ENCODE data around the gene ROR2. TPM values are rescaled to one million over a fixed set of nuclear protein-coding genes. Genes with fewer than 3 reads are reported as not detected.

The ROR2 gene
- total and polyA plus RNA-seq, 2 experiments from 2014 or later: 8.1 to 18.8 TPM

- no peak overlapping the region for H3K4me3 ChIP-seq
- ATAC-seq (no peak), DNase-seq (ENCODE audit: low spot score) (no peak)
- no peak for TF ChIP-seq STAT1 (IDR thresholded peaks at IDR 0.05; ENCODE audit: unreplicated experiment)
- TF ChIP-seq, protein P1, sequence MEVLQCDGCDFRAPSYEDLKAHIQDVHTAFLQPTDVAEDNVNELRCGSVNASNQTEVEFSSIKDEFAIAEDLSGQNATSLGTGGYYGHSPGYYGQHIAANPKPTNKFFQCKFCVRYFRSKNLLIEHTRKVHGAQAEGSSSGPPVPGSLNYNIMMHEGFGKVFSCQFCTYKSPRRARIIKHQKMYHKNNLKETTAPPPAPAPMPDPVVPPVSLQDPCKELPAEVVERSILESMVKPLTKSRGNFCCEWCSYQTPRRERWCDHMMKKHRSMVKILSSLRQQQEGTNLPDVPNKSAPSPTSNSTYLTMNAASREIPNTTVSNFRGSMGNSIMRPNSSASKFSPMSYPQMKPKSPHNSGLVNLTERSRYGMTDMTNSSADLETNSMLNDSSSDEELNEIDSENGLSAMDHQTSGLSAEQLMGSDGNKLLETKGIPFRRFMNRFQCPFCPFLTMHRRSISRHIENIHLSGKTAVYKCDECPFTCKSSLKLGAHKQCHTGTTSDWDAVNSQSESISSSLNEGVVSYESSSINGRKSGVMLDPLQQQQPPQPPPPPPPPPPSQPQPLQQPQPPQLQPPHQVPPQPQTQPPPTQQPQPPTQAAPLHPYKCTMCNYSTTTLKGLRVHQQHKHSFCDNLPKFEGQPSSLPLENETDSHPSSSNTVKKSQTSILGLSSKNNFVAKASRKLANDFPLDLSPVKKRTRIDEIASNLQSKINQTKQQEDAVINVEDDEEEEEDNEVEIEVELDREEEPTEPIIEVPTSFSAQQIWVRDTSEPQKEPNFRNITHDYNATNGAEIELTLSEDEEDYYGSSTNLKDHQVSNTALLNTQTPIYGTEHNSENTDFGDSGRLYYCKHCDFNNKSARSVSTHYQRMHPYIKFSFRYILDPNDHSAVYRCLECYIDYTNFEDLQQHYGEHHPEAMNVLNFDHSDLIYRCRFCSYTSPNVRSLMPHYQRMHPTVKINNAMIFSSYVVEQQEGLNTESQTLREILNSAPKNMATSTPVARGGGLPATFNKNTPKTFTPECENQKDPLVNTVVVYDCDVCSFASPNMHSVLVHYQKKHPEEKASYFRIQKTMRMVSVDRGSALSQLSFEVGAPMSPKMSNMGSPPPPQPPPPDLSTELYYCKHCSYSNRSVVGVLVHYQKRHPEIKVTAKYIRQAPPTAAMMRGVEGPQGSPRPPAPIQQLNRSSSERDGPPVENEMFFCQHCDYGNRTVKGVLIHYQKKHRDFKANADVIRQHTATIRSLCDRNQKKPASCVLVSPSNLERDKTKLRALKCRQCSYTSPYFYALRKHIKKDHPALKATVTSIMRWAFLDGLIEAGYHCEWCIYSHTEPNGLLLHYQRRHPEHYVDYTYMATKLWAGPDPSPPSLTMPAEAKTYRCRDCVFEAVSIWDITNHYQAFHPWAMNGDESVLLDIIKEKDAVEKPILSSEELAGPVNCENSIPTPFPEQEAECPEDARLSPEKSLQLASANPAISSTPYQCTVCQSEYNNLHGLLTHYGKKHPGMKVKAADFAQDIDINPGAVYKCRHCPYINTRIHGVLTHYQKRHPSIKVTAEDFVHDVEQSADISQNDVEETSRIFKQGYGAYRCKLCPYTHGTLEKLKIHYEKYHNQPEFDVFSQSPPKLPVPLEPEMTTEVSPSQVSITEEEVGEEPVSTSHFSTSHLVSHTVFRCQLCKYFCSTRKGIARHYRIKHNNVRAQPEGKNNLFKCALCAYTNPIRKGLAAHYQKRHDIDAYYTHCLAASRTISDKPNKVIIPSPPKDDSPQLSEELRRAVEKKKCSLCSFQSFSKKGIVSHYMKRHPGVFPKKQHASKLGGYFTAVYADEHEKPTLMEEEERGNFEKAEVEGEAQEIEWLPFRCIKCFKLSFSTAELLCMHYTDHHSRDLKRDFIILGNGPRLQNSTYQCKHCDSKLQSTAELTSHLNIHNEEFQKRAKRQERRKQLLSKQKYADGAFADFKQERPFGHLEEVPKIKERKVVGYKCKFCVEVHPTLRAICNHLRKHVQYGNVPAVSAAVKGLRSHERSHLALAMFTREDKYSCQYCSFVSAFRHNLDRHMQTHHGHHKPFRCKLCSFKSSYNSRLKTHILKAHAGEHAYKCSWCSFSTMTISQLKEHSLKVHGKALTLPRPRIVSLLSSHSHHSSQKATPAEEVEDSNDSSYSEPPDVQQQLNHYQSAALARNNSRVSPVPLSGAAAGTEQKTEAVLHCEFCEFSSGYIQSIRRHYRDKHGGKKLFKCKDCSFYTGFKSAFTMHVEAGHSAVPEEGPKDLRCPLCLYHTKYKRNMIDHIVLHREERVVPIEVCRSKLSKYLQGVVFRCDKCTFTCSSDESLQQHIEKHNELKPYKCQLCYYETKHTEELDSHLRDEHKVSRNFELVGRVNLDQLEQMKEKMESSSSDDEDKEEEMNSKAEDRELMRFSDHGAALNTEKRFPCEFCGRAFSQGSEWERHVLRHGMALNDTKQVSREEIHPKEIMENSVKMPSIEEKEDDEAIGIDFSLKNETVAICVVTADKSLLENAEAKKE (CRISPR knock-in tag; IDR thresholded peaks at IDR 0.05): no peak
- TF ChIP-seq JUNB (IDR thresholded peaks at IDR 0.05; ENCODE audit: unreplicated experiment): no peak
- TF ChIP-seq ZNF114 (CRISPR knock-in tag; IDR thresholded peaks at IDR 0.05): no peak
- no peak for TF ChIP-seq NANOG (IDR thresholded peaks at IDR 0.05; ENCODE audit: borderline replicate concordance)
- no peak for TF ChIP-seq EZH2 (IDR thresholded peaks at IDR 0.05; ENCODE audit: low read depth, unreplicated experiment)
- TF ChIP-seq POLR2AphosphoS5 (IDR thresholded peaks at IDR 0.05; ENCODE audit: low read depth): no peak
- TF ChIP-seq, protein P2, sequence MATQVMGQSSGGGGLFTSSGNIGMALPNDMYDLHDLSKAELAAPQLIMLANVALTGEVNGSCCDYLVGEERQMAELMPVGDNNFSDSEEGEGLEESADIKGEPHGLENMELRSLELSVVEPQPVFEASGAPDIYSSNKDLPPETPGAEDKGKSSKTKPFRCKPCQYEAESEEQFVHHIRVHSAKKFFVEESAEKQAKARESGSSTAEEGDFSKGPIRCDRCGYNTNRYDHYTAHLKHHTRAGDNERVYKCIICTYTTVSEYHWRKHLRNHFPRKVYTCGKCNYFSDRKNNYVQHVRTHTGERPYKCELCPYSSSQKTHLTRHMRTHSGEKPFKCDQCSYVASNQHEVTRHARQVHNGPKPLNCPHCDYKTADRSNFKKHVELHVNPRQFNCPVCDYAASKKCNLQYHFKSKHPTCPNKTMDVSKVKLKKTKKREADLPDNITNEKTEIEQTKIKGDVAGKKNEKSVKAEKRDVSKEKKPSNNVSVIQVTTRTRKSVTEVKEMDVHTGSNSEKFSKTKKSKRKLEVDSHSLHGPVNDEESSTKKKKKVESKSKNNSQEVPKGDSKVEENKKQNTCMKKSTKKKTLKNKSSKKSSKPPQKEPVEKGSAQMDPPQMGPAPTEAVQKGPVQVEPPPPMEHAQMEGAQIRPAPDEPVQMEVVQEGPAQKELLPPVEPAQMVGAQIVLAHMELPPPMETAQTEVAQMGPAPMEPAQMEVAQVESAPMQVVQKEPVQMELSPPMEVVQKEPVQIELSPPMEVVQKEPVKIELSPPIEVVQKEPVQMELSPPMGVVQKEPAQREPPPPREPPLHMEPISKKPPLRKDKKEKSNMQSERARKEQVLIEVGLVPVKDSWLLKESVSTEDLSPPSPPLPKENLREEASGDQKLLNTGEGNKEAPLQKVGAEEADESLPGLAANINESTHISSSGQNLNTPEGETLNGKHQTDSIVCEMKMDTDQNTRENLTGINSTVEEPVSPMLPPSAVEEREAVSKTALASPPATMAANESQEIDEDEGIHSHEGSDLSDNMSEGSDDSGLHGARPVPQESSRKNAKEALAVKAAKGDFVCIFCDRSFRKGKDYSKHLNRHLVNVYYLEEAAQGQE (IDR thresholded peaks at IDR 0.05; ENCODE audit: unreplicated experiment): no peak
- no peak for TF ChIP-seq CREB1 (CRISPR knock-in tag; IDR thresholded peaks at IDR 0.05; ENCODE audit: low read depth)
- TF ChIP-seq CTCF (conservative IDR thresholded peaks at IDR 0.05; ENCODE audit: low read depth in 2 of 2): no peak
- no peak for TF ChIP-seq ETS1 (IDR thresholded peaks at IDR 0.05)
- TF ChIP-seq EZH2phosphoT487 (IDR thresholded peaks at IDR 0.05; ENCODE audit: unreplicated experiment): no peak
- TF ChIP-seq ZNF331 (CRISPR knock-in tag; IDR thresholded peaks at IDR 0.05; ENCODE audit: low read depth): no peak
- Mint-ChIP-seq H3K27me3 (ENCODE audit: insufficient read depth, low read depth, poor library complexity) (peaks cover 3% of the 10 kb centered on the region), H3K4me3 (no peak overlapping the region; the same call in 2 of the 3 replicates), H3K4me1 (peaks cover 22% of the 10 kb centered on the region), H3K27ac (no peak overlapping the region), H3K9me3 (peaks cover 6% of the 10 kb centered on the region; the same call in 2 of the 3 replicates), H3K36me3 (ENCODE audit: low read depth) (no peaks in the 10 kb centered on the region; the same call in 2 of the 3 replicates)
- H3K4me1 ChIP-seq (ENCODE audit: insufficient read depth): peaks cover 9% of the 10 kb centered on the region; the same call in 1 of the 2 replicates
- no peaks in the 10 kb centered on the region for H3K27me3 ChIP-seq (ENCODE audit: insufficient read depth)
- peaks cover 6% of the 10 kb centered on the region; the same call in 1 of the 2 replicates for H4K20me1 ChIP-seq (replicated peaks; ENCODE audit: insufficient read depth)
- no peak overlapping the region for H3K27ac ChIP-seq (ENCODE audit: low read depth)
- H3K79me2 ChIP-seq (replicated peaks; ENCODE audit: insufficient read depth): peaks cover 19% of the 10 kb centered on the region; the same call in 1 of the 2 replicates
- 0 out of 2 replicates have a peak, but pooled peaks cover 3% of the 10 kb centered on the region for H3K9me2 ChIP-seq (ENCODE audit: insufficient read depth)
- H3F3A ChIP-seq (replicated peaks; ENCODE audit: low read depth): no peaks in the 10 kb centered on the region
- H3K4me2 ChIP-seq: no peak overlapping the region
- H3K36me3 ChIP-seq (ENCODE audit: insufficient read depth): no peaks in the 10 kb centered on the region
- H2AFZ ChIP-seq: no peak overlapping the region
Observed at GRCh38 chr9:91937056-91937455, 13.0 kb downstream of the ROR2 start.

All from GM23338 (cell line).